Thoracic aorta (tissue), 2 donors: ENCODE results near the gene TEX30. TPM values are rescaled to one million over a fixed set of nuclear protein-coding genes. Genes with fewer than 3 reads are reported as not detected.

Experiments used
- ATAC-seq: fragments of 150-250 bp; one replicate; pipeline ENCODE4 v1.8.0; 2017; ENCODE audit warnings: low read depth; ENCODE audit not compliant: insufficient number of reproducible peaks, low FRiP score
- DNase-seq: peaks from one replicate; pipeline ENCODE4 v3.0.0-alpha.2; 2020; ENCODE audit warnings: low spot score
- H3K27ac ChIP-seq, 2 donors: fragments of 200-600 bp; sonication (generic); 1 replicate in 1 of 2; 2 replicates in 1 of 2; pipeline ENCODE4 v1.5.1; 2016; ENCODE audit warnings: mild to moderate bottlenecking in 2 of 2, moderate library complexity in 2 of 2
- H3K27me3 ChIP-seq: fragments of 200-600 bp; sonication (generic); replicated peaks from 2 replicates; pipeline ENCODE4 v1.6.0; 2016; ENCODE audit warnings: mild to moderate bottlenecking; ENCODE audit not compliant: insufficient read depth
- H3K36me3 ChIP-seq: fragments of 200-600 bp; sonication (generic); one replicate; pipeline ENCODE4 v1.5.1; 2016
- H3K4me1 ChIP-seq, 2 donors: fragments of 200-600 bp; sonication (generic); 1 replicate in 1 of 2; 2 replicates in 1 of 2; pipeline versions ENCODE4 v1.5.1 to v1.6.0; 2016; ENCODE audit warnings: low read depth in 2 of 2, mild to moderate bottlenecking in 1 of 2; ENCODE audit not compliant: control insufficient read depth in 1 of 2
- H3K4me3 ChIP-seq: fragments of 200-600 bp; sonication (generic); 2 replicates; pipeline ENCODE4 v1.5.1; 2016; ENCODE audit warnings: mild to moderate bottlenecking
- H3K9me3 ChIP-seq: fragments of 200-600 bp; sonication (generic); 2 replicates; pipeline ENCODE4 v1.5.1; 2016
- total RNA-seq, 2 donors: library from RNA; depleted of rRNA; stranded (reverse); fragments of >200 nt; gene quantifications; one replicate each; pipeline versions ENCODE4 v1.1.0 to v1.2.3, GENCODE V29; 2016
- TF ChIP-seq, protein P1 (sequence below): fragments of 200-600 bp; sonication (generic); IDR thresholded peaks from one replicate; pipeline ENCODE4 v1.5.1; 2019; ENCODE audit warnings: antibody characterized with exemption

TEX30 gene
- total RNA-seq, 2 donors from 2014 or later: 2.8 to 8.0 TPM

DNA sequence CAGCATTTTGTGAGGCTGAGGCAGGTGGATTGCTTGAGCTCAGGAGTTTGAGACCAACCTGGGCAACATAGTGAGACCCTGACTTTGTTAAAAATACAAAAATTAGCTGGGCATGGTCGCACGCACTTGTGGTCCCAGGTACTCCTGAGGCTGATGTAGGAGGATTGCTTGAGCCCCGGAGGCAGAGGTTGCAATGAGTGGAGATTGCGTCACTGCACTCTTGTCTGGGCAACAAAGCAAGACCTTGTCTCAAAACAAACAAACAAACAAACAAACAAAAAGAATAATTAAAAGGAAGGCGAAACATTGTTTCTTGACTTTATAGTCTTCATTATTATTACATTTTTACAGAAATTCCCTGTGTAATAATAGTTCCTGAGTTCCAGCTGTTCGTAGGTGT, 41.2 kb upstream of the TEX30 start:
- no peaks in the 10 kb centered on the region for H3K27me3 ChIP-seq
- H3K4me3 ChIP-seq: no peak overlapping the region
- no peak for ATAC-seq
- H3K9me3 ChIP-seq: peaks cover 3% of the 10 kb centered on the region
- peaks cover 0 to 4% of the 10 kb centered on the region in 2 donors for H3K4me1 ChIP-seq
- TF ChIP-seq, protein P1, sequence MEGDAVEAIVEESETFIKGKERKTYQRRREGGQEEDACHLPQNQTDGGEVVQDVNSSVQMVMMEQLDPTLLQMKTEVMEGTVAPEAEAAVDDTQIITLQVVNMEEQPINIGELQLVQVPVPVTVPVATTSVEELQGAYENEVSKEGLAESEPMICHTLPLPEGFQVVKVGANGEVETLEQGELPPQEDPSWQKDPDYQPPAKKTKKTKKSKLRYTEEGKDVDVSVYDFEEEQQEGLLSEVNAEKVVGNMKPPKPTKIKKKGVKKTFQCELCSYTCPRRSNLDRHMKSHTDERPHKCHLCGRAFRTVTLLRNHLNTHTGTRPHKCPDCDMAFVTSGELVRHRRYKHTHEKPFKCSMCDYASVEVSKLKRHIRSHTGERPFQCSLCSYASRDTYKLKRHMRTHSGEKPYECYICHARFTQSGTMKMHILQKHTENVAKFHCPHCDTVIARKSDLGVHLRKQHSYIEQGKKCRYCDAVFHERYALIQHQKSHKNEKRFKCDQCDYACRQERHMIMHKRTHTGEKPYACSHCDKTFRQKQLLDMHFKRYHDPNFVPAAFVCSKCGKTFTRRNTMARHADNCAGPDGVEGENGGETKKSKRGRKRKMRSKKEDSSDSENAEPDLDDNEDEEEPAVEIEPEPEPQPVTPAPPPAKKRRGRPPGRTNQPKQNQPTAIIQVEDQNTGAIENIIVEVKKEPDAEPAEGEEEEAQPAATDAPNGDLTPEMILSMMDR: no peak
- no peaks in the 10 kb centered on the region for H3K36me3 ChIP-seq
- no peak overlapping the region for H3K27ac ChIP-seq
- DNase-seq: no peak

DNA sequence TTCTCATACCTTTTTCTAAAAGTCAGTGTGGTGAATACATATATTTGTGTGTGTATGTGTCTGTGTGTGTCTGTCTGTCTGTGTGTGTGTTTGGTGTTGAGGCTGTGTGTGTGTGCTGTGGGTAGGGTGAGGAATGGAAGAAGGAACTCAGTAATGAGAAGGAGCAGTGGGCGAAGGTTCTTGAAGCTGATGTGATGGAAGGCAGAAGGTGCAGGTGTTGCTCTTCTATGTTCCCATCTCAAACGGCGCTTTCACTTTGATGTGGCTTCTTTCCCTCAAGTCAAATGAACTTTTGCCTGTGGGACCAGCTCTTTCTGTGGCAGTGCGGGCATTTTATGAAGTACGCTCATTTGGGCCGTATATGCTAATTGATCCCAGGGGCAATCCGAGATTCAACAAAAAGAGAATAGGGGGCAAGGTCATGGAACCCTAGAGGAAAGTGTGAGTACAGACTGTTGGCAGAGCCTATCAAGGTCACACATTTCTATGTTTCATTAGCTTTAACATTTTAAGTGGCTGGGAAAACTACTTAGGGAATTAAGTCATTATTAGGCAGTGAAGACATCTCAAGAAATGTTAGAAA, 40.5 kb upstream of the TEX30 start:
- TF ChIP-seq, protein P1: no peak
- ATAC-seq (no peak), DNase-seq (no peak)
- peaks cover 3% of the 10 kb centered on the region for H3K9me3 ChIP-seq
- H3K4me3 ChIP-seq: no peak overlapping the region
- no peak overlapping the region for H3K27ac ChIP-seq
- no peaks in the 10 kb centered on the region for H3K36me3 ChIP-seq
- peaks cover 0 to 4% of the 10 kb centered on the region in 2 donors for H3K4me1 ChIP-seq
- H3K27me3 ChIP-seq: no peaks in the 10 kb centered on the region

DNA sequence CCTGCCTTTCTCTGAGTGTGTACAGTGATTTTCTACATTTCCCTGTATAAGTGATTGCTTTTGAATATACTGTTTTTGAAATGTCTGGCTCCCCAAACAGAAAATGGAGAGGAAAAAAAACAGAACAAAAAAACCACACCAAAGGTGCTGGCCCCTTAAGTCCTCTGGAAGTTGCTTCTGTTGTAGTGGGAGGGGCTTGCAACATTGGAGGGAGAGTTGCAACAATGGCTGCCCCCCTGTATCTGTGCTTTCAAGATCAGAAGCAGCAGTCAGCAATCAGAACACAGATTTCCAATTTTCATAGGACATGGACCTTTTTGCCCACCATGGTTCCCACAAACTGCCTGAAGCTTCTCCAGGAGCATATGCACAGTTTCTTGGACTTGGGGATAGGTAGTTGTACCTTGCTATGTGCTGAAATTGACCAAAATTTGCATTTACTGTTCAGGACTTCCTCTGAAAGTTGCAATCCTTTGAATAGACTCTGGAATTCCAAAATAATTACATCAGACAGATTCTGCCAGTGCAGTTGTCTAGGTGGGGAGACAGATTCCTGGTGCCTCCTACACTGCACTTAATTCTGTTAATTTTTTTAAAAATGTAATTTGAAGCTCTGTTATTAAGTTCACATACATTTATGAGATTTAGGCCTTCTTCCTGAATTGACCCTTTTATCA, 39.2 kb upstream of the TEX30 start:
- H3K27ac ChIP-seq: no peak overlapping the region
- H3K36me3 ChIP-seq: no peaks in the 10 kb centered on the region
- H3K4me1 ChIP-seq: peaks cover 3 to 4% of the 10 kb centered on the region in 2 donors
- H3K4me3 ChIP-seq: no peak overlapping the region
- peaks cover 3% of the 10 kb centered on the region for H3K9me3 ChIP-seq
- TF ChIP-seq, protein P1: no peak
- H3K27me3 ChIP-seq: no peaks in the 10 kb centered on the region
- ATAC-seq: no peak
- DNase-seq: no peak

DNA sequence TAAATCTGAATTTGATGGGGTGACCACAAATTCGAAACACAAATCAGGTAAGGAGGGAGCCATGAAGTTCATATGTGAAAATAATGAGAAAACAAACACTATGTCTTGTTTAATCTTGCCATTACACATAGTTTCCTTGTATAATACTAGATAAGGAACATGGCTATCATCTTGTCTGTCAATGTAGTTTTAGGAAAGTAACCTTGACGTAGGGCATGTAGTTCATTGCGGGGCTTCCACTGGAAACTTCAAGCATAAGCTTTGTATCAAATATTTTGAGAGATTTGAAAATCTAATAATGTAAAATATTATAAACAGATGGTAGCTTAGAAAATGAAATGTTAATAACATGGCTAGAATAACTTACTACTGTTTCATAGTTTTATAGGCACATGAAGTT, 34.1 kb upstream of the TEX30 start:
- H3K4me3 ChIP-seq: no peak overlapping the region
- H3K27ac ChIP-seq: no peak overlapping the region
- ATAC-seq: no peak
- H3K36me3 ChIP-seq: no peaks in the 10 kb centered on the region
- DNase-seq: no peak
- no peaks in the 10 kb centered on the region for H3K27me3 ChIP-seq
- H3K4me1 ChIP-seq: peaks cover 0 to 3% of the 10 kb centered on the region in 2 donors
- H3K9me3 ChIP-seq: peaks cover 3% of the 10 kb centered on the region
- TF ChIP-seq, protein P1: no peak

DNA sequence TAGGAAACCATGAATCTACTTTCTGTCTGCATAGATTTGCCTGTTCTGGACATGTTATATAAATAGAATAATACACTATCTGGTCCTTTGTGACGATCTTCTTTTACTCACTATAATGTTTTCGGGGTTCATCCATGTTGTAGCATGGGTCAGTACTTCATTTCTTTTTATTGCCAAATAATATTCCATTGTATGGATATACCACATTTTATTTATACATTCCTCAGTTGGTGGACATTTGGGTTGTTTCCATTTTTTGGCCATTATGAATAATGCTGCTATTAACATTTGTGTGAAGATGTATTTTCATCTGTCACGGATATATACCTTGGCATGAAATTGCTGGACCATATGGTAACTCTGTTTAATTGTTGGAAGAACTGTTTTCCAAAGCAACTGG, 32.1 kb upstream of the TEX30 start:
- TF ChIP-seq, protein P1: no peak
- DNase-seq (no peak), ATAC-seq (no peak)
- Histone ChIP-seq H3K9me3 (no peaks in the 10 kb centered on the region), H3K4me1 (peaks cover 3 to 17% of the 10 kb centered on the region in 2 donors), H3K27me3 (no peaks in the 10 kb centered on the region), H3K4me3 (no peak overlapping the region), H3K36me3 (no peaks in the 10 kb centered on the region), H3K27ac (no peak overlapping the region)
